ENCODE results near the gene OR6Y1.

GRCh38 chr1:158552296-158552695 lies 1.9 kb downstream of the OR6Y1 start:
- no peak for TF ChIP-seq CTCF (IDR thresholded peaks at IDR 0.05; ENCODE audit: low read depth, low read length, missing input control)
- TF ChIP-seq RAD21 (IDR thresholded peaks at IDR 0.05), result no peak
- TF ChIP-seq ZBTB33 (IDR thresholded peaks at IDR 0.05), result no peak
- TF ChIP-seq TAF1 (conservative IDR thresholded peaks at IDR 0.05), result no peak
- no peak for TF ChIP-seq GABPA (IDR thresholded peaks at IDR 0.05 in 1 of 2, conservative IDR thresholded peaks at IDR 0.05 in 1 of 2)
- no peak for TF ChIP-seq MAX (IDR thresholded peaks at IDR 0.05)
- no peak for TF ChIP-seq FOXA1 (IDR thresholded peaks at IDR 0.05)
- no peak for TF ChIP-seq ATF3 (IDR thresholded peaks at IDR 0.05)

Measured in liver (tissue), 3 donors.